ENCODE measurements around the gene SPSB2.
"Not testable (repeated sequence)": the region's sequence is repeated elsewhere in the genome, so short reads cannot be mapped to it uniquely, and the experiment has no call there.

Gene SPSB2

DNA sequence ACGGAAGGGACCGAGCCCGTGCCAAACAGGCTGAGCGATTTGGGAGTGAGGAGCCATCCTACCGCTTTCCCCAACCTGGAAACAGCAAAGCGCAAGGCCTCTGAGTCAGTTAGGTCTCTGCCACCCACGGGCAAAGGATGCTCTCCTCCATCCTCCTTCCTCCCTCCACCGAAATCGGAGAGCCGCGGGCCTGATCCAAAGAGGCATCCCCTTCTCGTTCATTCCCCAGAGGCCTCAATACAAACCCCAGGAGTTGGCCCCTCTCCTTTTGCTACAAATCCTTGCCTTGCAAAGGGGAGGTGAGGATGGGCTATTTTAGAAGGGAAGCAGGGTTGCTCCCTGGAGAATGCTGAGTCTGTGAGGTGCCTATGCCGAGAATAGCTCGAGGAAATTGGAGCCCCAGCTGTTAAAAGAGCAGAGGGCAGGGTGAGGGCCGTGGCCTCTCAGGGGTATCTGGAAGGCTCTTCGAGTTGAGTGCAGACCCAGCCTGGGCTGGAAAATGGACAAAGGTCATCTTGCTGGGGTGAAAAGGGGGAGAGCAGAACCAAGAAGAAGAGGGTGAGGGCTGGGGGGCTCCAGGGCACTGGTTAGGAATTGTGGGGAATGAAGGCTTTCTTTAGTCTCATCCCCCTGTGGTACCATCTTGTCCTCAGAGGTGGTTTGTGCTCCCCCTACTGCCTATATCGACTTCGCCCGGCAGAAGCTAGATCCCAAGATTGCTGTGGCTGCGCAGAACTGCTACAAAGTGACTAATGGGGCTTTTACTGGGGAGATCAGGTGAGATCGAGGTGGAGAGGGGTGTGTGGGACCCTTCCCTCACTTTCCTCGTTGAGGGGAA, 4.7 kb downstream of the SPSB2 start:
- TF ChIP-seq, protein P1, sequence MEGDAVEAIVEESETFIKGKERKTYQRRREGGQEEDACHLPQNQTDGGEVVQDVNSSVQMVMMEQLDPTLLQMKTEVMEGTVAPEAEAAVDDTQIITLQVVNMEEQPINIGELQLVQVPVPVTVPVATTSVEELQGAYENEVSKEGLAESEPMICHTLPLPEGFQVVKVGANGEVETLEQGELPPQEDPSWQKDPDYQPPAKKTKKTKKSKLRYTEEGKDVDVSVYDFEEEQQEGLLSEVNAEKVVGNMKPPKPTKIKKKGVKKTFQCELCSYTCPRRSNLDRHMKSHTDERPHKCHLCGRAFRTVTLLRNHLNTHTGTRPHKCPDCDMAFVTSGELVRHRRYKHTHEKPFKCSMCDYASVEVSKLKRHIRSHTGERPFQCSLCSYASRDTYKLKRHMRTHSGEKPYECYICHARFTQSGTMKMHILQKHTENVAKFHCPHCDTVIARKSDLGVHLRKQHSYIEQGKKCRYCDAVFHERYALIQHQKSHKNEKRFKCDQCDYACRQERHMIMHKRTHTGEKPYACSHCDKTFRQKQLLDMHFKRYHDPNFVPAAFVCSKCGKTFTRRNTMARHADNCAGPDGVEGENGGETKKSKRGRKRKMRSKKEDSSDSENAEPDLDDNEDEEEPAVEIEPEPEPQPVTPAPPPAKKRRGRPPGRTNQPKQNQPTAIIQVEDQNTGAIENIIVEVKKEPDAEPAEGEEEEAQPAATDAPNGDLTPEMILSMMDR (conservative IDR thresholded peaks at IDR 0.05; ENCODE audit: low read depth, low read length), result no peak
- Histone ChIP-seq H3K27me3 (ENCODE audit: insufficient read depth, low read depth) (no peaks in the 10 kb centered on the region), H3K4me1 (ENCODE audit: low read depth, poor library complexity, severe bottlenecking) (peaks cover 40% of the 10 kb centered on the region), H4K20me1 (ENCODE audit: insufficient read depth) (peaks cover 12% of the 10 kb centered on the region; the same call in 1 of the 2 replicates), H3K4me2 (peak overlapping the region; percentile 65), H3K36me3 (ENCODE audit: insufficient read depth) (no peaks in the 10 kb centered on the region; the same call in 1 of the 2 replicates), H3K27ac (peak overlapping the region; percentile 81), H3K79me2 (ENCODE audit: insufficient read depth, low read depth) (peaks cover 25% of the 10 kb centered on the region), H2AFZ (ENCODE audit: low read depth) (no peak overlapping the region), H3K4me3 (IDR thresholded peaks at IDR 0.05; ENCODE audit: insufficient read depth, low read depth, low read length) (no peak overlapping the region), H3K9ac (peak overlapping the region; percentile 95; the same call in 1 of the 2 replicates)

GRCh38 chr12:6867413-6868210, 5.5 kb downstream of the SPSB2 start, which contains the start of gene TPI1:
TSS of gene TPI1 (plus strand) at chr12:6867531. CDS start at chr12:6867567, 36 bp downstream.
- peak within 1 kb of the TSS; percentile 4 for H3K4me3 ChIP-seq (IDR thresholded peaks at IDR 0.05; ENCODE audit: insufficient read depth, low read depth, low read length)
- TF ChIP-seq, protein P1 (conservative IDR thresholded peaks at IDR 0.05; ENCODE audit: low read depth, low read length), result no peak
- H3K9ac ChIP-seq, result peak within 1 kb of the TSS; percentile 95
- H3K4me1 ChIP-seq (ENCODE audit: low read depth, poor library complexity, severe bottlenecking), result peaks cover 40% of the 10 kb centered on the region
- H3K4me2 ChIP-seq, result peak within 1 kb of the TSS; percentile 88
- H4K20me1 ChIP-seq (ENCODE audit: insufficient read depth), result peaks cover 12% of the 10 kb centered on the region; the same call in 1 of the 2 replicates
- H3K36me3 ChIP-seq (ENCODE audit: insufficient read depth), result no peaks in the 10 kb centered on the region; the same call in 1 of the 2 replicates
- H2AFZ ChIP-seq (ENCODE audit: low read depth), result peak within 1 kb of the TSS; percentile 57
- peaks cover 25% of the 10 kb centered on the region for H3K79me2 ChIP-seq (ENCODE audit: insufficient read depth, low read depth)
- H3K27me3 ChIP-seq (ENCODE audit: insufficient read depth, low read depth), result no peaks in the 10 kb centered on the region
- peak within 1 kb of the TSS; percentile 81 for H3K27ac ChIP-seq

DNA sequence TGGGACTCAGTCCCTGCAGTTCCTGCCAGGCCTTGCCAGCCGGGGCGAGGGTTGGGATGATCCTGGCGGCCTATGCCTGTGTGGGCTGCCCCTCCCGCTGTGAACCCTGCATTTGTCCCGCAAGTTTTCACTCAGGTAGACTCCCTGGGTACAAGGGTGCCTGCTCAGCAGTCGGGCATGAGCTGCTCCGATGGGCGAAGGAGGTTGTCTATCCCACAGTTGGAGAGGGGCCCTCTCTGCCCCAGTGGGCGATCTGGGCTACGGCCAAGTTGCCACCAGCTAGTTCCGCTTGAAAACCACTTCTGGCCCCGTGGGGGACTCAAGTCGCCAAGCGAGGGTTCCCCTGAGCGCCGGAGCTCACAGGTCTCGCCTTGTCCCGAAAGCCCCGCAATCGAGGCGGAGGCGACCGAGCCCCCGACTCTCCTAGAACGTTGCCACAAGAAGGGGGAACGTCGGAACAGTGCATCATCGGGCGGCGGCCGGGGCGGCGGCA, 6.1 kb downstream of the SPSB2 start:
- Histone ChIP-seq H3K27me3 (ENCODE audit: insufficient read depth, low read depth) (no peaks in the 10 kb centered on the region), H4K20me1 (ENCODE audit: insufficient read depth) (peaks cover 12% of the 10 kb centered on the region; the same call in 1 of the 2 replicates), H3K4me1 (ENCODE audit: low read depth, poor library complexity, severe bottlenecking) (peaks cover 37% of the 10 kb centered on the region), H3K4me2 (peak overlapping the region; percentile 88), H2AFZ (ENCODE audit: low read depth) (peak overlapping the region; percentile 57), H3K9ac (peak overlapping the region; percentile 95; the same call in 1 of the 2 replicates), H3K79me2 (ENCODE audit: insufficient read depth, low read depth) (peaks cover 25% of the 10 kb centered on the region), H3K4me3 (IDR thresholded peaks at IDR 0.05; ENCODE audit: insufficient read depth, low read depth, low read length) (peak overlapping the region; percentile 4), H3K36me3 (ENCODE audit: insufficient read depth) (no peaks in the 10 kb centered on the region; the same call in 1 of the 2 replicates), H3K27ac (no peak overlapping the region)
- TF ChIP-seq, protein P1 (conservative IDR thresholded peaks at IDR 0.05; ENCODE audit: low read depth, low read length), result no peak

DNA sequence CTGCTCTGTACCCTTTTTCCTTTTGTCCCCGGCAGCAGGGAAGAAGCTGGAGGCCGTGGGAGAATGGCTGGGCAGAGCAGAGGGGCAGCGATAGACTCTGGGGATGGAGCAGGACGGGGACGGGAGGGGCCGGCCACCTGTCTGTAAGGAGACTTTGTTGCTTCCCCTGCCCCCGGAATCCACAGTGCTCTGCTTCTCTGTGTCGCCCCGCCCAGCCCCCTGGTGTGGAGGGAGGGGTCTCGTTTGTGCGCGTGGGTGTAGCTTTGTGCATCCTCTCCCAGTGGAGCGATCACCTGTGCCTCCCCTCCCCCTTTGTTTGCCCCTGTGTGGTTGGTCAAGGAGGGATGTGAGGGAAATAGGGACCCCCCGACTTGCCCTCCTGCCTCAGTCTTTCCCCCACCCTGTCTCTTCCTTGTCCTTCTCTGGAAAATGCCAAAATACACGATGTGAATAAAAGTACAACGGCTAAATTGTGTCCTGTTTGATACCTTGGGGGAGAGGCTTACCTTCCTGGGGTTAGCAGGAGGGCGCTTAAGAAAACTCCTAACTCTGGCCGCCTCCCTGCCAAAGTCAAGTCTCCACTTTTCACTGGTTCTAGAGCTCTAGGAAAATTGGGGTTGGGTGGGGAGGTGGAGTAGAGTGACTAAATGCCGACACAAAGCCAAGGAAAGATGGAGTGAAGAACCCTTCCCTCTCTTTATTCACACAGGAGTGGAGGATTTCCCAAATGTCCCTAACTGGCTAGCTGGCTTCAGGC, 6.8 kb downstream of the SPSB2 start:
- H3K79me2 ChIP-seq (ENCODE audit: insufficient read depth, low read depth), result peaks cover 25% of the 10 kb centered on the region
- peaks cover 12% of the 10 kb centered on the region; the same call in 1 of the 2 replicates for H4K20me1 ChIP-seq (ENCODE audit: insufficient read depth)
- H3K9ac ChIP-seq, result no peak overlapping the region
- peak overlapping the region; percentile 57; the same call in 1 of the 2 replicates for H2AFZ ChIP-seq (ENCODE audit: low read depth)
- H3K4me3 ChIP-seq (IDR thresholded peaks at IDR 0.05; ENCODE audit: insufficient read depth, low read depth, low read length), result peak overlapping the region; percentile 4
- no peaks in the 10 kb centered on the region; the same call in 1 of the 2 replicates for H3K36me3 ChIP-seq (ENCODE audit: insufficient read depth)
- peaks cover 31% of the 10 kb centered on the region for H3K4me1 ChIP-seq (ENCODE audit: low read depth, poor library complexity, severe bottlenecking)
- TF ChIP-seq, protein P1 (conservative IDR thresholded peaks at IDR 0.05; ENCODE audit: low read depth, low read length), result no peak
- no peaks in the 10 kb centered on the region for H3K27me3 ChIP-seq (ENCODE audit: insufficient read depth, low read depth)
- no peak overlapping the region for H3K27ac ChIP-seq
- H3K4me2 ChIP-seq, result peak overlapping the region; percentile 88

DNA sequence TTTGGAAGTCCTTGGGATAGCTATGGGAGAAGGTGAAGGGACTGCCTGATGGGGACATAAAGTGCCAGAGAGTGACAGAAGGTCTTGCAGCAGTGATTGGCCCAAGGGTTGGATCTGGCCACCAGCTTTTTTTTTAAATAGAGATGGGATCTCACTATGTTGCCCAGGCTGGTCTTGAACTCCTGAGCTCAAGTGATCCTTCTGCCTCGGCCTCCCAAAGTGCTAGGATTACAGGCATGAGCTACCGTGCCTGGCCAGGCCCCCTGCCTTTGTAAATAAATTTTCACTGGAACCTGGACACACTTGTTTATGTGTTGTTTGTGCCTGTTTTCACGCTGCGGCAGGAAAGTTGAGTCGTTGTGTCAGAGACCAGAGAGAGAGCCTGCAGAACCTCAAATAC, 7.8 kb downstream of the SPSB2 start:
- H3K36me3 ChIP-seq (ENCODE audit: insufficient read depth); H3K27ac ChIP-seq: not testable (repeated sequence)

More for the DNA sequence above, 7.8 kb downstream of the SPSB2 start:
- H3K4me3 ChIP-seq (IDR thresholded peaks at IDR 0.05; ENCODE audit: insufficient read depth, low read depth, low read length); H3K4me2 ChIP-seq; H3K27me3 ChIP-seq (ENCODE audit: insufficient read depth, low read depth); H2AFZ ChIP-seq (ENCODE audit: low read depth); H3K9ac ChIP-seq: not testable (repeated sequence)
- Histone ChIP-seq H3K4me1 (ENCODE audit: low read depth, poor library complexity, severe bottlenecking) (peaks cover 21% of the 10 kb centered on the region), H3K79me2 (ENCODE audit: insufficient read depth, low read depth) (peaks cover 25% of the 10 kb centered on the region), H4K20me1 (ENCODE audit: insufficient read depth) (peaks cover 12% of the 10 kb centered on the region; the same call in 1 of the 2 replicates)

All from KMS-11 (cell line).